CD4-positive, alpha-beta T cell treated with Interleukin-17A for 1 hour (primary cell): ENCODE results near the gene BICRAL.

Experiments used
- DNase-seq: peaks from one replicate; pipeline ENCODE4 v3.0.0-alpha.2; 2020

BICRAL gene

GRCh38 chr6:42762950-42763349 lies 18.9 kb upstream of the BICRAL start:
- no peak for DNase-seq

- no peak for DNase-seq
Measured at GRCh38 chr6:42764911-42765648, 16.8 kb upstream of the BICRAL start.

- DNase-seq: peak; percentile 42
Measured at GRCh38 chr6:42766163-42766670, 15.6 kb upstream of the BICRAL start.

GRCh38 chr6:42769051-42769450 lies 12.8 kb upstream of the BICRAL start:
- DNase-seq: no peak

GRCh38 chr6:42769836-42770235 lies 12.0 kb upstream of the BICRAL start:
- no peak for DNase-seq

GRCh38 chr6:42771741-42772100 lies 10.1 kb upstream of the BICRAL start:
- DNase-seq: peak; percentile 82

GRCh38 chr6:42774201-42774600 lies 7.7 kb upstream of the BICRAL start:
- DNase-seq: peak; percentile 53

- DNase-seq: peak; percentile 84
Measured at GRCh38 chr6:42774821-42775487, 6.9 kb upstream of the BICRAL start.

GRCh38 chr6:42777126-42777822 lies 4.6 kb upstream of the BICRAL start:
- DNase-seq: no peak

- no peak for DNase-seq
Measured at GRCh38 chr6:42778122-42778521, 3.7 kb upstream of the BICRAL start.

- no peak for DNase-seq
Measured at GRCh38 chr6:42779521-42779920, 2.3 kb upstream of the BICRAL start.

- peak; percentile 49 for DNase-seq
Measured at GRCh38 chr6:42781546-42781795, 381 bp upstream of the BICRAL start.

- DNase-seq: peak; percentile 90
Measured at GRCh38 chr6:42782689-42783176, 881 bp downstream of the BICRAL start.

- peak; percentile 85 for DNase-seq
Measured at GRCh38 chr6:42783177-42783875, 1.5 kb downstream of the BICRAL start.

GRCh38 chr6:42783876-42784642 lies 2.2 kb downstream of the BICRAL start:
- DNase-seq: peak; percentile 71

GRCh38 chr6:42784717-42785498 lies 3.1 kb downstream of the BICRAL start:
- no peak for DNase-seq

GRCh38 chr6:42786525-42786985 lies 4.7 kb downstream of the BICRAL start:
- no peak for DNase-seq

- no peak for DNase-seq
Measured at GRCh38 chr6:42787063-42787472, 5.2 kb downstream of the BICRAL start.

- DNase-seq: no peak
Measured at GRCh38 chr6:42788671-42789070, 6.8 kb downstream of the BICRAL start.

GRCh38 chr6:42790549-42791181 lies 8.8 kb downstream of the BICRAL start:
- DNase-seq: no peak

GRCh38 chr6:42791706-42792320 lies 10.0 kb downstream of the BICRAL start:
- no peak for DNase-seq
